H1 (cell line): ENCODE results near the gene SCN4A. TPM values are rescaled to one million over a fixed set of nuclear protein-coding genes. Genes with fewer than 3 reads are reported as not detected.

Experiments used
- MAX ChIP-seq: IDR thresholded peaks from 2 replicates; pipeline ENCODE4 v1.6.1; 2012; ENCODE audit warnings: inconsistent platforms
- NRF1 ChIP-seq: IDR thresholded peaks from 2 replicates; pipeline ENCODE4 v1.6.1; 2011; ENCODE audit warnings: mild to moderate bottlenecking, low read depth, low read length, improper control_type of control experiment
- RAD21 ChIP-seq, 2 experiments: IDR thresholded peaks in 1 of 2; conservative IDR thresholded peaks in 1 of 2; 2 replicates each; pipeline ENCODE4 v1.6.1; 2011; ENCODE audit warnings: low read depth in 2 of 2, low read length in 2 of 2, improper control_type of control experiment in 1 of 2, inconsistent platforms in 1 of 2, mild to moderate bottlenecking in 1 of 2, moderate library complexity in 1 of 2
- SRF ChIP-seq: IDR thresholded peaks from 2 replicates; pipeline ENCODE4 v1.6.1; 2011; ENCODE audit warnings: mild to moderate bottlenecking, low read depth, low read length, moderate library complexity
- polyA plus RNA-seq, 7 experiments: library from polyadenylated mRNA; depleted of rRNA in 3 of 7; stranded (reverse) in 5 of 7; unstranded in 2 of 7; fragments of >200 nt in 5 of 7; fragments of 200-250 nt in 2 of 7; gene quantifications; 1 replicate in 5 of 7; 2 replicates in 1 of 7; 4 replicates in 1 of 7; pipeline versions ENCODE4 v1.2.1 to v1.2.3, GENCODE V29; 2011 to 2013; ENCODE audit warnings: missing spikeins in 2 of 7, mixed read lengths in 2 of 7
- total RNA-seq: library from RNA; stranded (reverse); fragmentation: NEBNext Ultra II Directional; extraction: Animal tissue kit (Norgen Biotek cat#: 25700); gene quantifications from 2 replicates; pipeline ENCODE4 v1.2.1, GENCODE V29; 2021

The SCN4A gene
- total and polyA plus RNA-seq, 2 of the 8 experiments (the other 6 are each of a cell fraction or from before 2014, with no cell fraction given): 5.0 to 8.5 TPM

- TF ChIP-seq SRF: no peak
- no peak for TF ChIP-seq MAX
- no peak for TF ChIP-seq RAD21 (IDR thresholded peaks at IDR 0.05 in 1 of 2, conservative IDR thresholded peaks at IDR 0.05 in 1 of 2; ENCODE audit: low read depth in 2 of 2, low read length in 2 of 2)
- no peak for TF ChIP-seq NRF1
These were observed 20.8 kb upstream of the SCN4A start (continued) for GRCh38 chr17:63993368-63993985.
